Activated CD4-positive, CD25-positive, alpha-beta regulatory T cell (primary cell): ENCODE data around the gene GPBP1L1.
"Not testable (repeated sequence)": the region's sequence is repeated elsewhere in the genome, so short reads cannot be mapped to it uniquely, and the experiment has no call there.

Experiments used
- DNase-seq, 4 experiments: peaks; one replicate each; lab custom pipeline; 2025; lab: John Stamatoyannopoulos, UW

The GPBP1L1 gene

DNA sequence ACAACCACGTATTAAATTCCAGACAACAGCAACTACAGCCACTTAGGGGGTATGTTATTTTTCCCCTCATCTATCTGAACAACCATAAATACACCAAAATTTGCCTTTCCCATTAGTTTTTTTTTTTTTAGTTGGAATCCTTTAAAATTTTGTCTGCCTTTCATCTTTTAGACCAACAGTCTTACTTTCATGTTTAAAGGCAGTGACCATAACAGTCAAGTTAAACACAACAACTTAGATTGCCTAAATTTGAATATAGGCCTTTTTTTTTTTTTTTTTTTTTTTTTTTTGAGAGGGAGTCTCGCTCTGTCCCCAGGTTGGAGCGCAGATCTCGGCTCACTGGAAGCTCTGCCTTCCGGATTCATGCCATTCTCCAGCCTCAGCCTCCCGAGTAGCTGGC, 3.4 kb downstream of the GPBP1L1 start:
- no peak for DNase-seq

DNA sequence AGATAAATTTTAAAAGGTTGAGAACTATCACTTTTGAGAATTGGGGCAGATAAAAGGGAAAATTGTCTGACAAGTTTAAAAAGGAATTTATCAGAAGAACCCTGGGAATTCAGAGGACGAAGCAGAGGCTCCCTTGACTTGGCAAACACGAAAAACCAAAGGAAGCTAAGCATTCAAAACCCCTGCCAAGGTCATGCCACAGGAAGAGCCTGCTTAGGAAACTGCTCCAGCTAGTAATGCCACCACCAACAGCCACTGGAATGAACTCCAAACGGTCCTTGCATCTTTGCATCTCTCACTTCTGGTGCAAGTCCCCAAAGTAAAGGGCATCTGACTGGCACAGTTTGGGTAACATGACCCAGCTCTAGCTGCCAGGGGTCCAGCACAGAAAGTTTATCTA, 7.2 kb downstream of the GPBP1L1 start:
- DNase-seq = no peak

- no peak for DNase-seq
Measured at GRCh38 chr1:45678489-45678888, 7.8 kb downstream of the GPBP1L1 start.

DNA sequence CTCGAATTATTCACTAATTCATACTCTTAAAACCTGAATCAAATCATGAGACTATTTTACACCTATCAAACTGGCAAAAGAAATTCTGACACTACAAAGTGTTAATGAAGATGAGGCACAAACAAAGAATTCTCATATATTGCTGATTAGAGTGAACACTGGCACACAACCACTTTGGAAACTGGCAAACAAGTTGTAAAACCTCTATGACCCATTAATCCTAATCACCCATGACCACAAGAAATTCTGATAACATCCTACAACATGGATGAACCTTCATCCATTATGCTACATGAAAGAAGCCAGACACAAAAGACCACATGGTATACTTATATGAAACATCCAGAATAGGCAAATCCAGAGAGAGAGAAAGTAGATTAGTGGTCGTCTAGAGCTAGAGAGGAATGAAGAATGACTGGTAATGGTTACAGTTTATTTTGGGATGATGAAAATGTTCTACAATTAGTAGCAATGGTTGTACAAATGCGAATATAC, 8.5 kb downstream of the GPBP1L1 start:
- DNase-seq = no peak

DNA sequence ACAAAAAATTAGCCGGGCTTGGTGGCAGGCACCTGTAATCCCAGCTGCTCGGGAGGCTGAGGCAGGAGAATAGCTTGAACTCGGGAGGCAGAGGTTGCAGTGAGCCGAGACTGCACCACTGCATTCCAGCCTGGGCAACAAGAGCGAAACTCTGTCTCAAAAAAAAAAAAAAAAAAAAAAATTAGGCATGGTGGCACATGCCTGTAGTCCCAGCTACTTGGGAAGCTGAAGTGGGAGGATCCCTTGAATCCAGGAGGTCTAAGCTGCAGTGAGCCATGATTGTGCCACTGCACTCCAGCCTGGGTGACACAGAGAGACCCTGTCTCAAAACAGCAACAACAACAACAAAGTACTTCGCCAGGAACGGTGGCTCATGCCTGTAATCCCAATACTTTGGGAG, 9.8 kb downstream of the GPBP1L1 start:
- not testable (repeated sequence) for DNase-seq

DNA sequence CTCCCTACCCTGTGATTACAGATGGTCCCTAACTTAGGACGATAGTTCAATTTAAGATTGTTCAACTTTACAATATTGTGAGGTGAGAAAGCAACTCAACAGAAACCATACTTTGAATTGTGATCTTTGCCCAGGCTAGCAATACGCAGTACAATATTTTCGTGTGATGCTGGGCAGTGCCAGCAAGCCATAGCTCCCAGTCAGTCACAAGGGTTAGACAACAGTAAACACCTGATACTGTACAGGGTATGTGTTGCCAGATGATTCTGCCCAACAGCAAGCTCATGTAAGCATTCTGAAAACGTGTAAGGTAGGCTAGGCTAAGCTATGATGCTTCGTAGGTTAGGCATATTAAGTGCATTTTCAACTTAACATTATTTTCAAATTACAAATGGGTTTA, 11.9 kb downstream of the GPBP1L1 start:
- DNase-seq = no peak

DNA sequence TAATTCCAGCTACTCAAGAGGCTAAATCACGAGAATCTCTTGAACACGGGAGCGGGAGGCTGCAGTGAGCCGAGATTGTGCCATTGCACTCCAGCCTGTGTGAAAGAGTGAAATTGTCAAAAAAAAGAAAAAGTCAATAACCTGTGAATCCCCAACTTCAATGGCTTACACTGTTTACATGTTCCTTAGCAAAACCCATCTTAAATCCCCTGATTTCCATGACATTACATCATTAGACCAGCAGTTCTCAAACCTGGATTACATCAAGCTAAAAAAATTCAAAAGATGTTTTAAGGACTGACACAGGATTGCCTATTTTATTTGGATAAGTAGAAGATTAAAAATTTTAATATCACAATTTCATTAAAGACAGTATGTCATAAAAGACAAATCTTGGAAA, 12.4 kb downstream of the GPBP1L1 start:
- DNase-seq = no peak

GRCh38 chr1:45669859-45670655, 16.3 kb downstream of the GPBP1L1 start:
- no peak for DNase-seq

DNA sequence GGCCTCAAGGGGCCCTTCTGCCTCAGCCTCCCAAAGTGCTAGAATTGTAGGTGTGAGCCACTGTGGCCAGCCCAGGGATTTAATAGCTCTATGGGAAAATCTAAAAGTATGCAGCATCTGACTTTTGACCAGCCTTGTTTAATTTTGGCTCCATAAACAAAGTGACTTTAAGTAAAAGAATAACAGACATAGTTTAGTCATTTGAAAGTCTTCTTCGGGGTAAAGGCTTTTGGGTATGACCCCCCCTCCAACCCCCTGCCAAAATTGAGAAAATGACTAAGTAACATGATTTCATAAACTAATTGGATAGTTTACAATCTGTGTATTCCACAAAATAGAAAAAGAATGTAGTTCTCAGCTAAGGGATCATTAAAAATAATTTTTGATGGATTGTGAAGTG, 17.0 kb downstream of the GPBP1L1 start:
- no peak for DNase-seq

- no peak for DNase-seq
Measured at GRCh38 chr1:45668526-45668925, 17.8 kb downstream of the GPBP1L1 start.

DNA sequence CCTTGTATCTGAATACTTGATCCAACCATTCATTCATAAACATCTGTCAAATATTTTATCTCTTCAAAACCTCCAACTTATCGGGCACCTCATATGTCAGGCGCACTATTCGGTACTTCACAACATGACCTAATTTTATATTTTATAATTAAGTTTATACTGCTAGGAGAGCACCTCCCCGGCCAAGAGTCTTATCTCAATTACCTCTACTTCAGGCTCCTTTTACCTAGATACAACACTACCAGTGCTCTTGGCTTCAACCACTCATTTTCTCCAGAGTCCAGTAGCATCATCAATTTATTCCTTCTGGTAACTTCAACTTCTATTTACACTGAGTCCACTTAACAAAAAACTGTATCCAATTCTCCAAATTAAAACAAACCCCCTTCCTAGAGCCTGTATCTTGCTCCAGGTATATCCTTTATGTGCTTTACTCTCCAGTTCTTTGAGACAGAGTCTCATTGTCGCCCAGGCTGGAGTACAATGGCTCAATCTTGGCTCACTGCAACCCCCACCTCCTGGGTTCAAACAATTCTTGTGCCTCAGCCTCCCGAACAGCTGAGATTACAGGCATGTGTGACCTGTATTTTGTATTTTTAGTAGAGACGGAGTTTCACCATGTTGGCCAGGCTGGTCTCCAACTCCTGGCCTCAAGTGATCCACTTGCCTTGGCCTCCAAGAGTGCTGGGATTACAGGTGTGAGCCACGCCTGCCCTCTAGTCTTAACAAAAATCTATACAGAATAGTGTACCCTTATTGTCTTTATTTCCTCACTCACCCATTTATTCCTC, 18.8 kb downstream of the GPBP1L1 start:
- DNase-seq = no peak

DNA sequence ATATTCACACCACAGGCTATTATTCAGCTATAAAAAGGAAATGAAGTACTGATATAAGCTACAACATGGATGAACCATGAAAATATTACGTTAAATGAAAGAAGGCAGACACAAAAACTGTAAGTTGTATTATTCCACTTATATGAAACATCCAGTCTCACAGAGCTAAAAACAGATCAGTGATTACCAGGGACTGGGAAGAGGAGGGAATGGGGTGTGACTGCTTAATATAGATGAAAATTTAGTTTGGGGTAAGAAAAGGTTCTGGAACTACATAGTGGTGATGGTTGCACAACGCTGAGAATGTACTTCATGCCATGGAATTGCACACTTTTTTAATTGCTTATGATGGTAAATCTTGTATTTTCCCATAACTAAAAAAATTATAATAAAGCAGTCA, 19.5 kb downstream of the GPBP1L1 start:
- DNase-seq = no peak

DNA sequence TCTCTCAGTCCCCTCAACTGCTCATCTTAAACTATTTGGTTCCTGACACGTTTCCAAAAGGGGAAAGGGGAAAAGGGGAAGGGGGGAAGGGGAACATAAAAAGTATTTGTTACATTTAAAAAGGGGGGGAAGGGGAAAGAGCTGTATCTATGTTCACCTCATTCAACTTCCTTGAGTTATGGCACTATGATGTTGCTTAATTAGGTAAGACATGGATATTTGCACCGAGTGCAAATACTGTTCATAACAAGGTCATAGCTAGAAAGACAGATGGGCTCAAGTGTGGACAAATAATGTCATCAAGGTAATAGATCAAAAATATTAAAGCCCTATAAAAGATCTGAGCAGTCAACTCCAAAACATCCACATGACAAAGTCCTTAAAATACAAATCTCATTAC, 26.0 kb downstream of the GPBP1L1 start:
- DNase-seq = no peak

DNA sequence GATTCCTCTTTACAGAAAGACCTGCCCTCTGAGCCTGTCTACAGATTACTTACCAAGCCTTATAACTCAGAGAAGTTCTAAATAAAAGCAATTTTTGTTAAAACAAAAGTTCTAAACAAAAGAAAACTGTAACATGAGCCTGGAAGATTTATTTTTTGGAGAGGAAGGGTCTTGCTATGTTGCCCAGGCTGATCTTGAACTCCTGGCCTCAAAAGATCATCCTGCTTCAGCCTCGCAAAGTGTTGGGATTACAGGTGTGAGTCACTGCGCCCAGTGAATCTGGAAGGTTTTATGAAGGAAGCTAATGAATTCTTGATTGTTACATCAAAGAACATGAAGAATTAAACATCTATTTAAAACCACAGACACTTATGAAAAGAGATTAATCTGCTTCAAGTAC, 27.1 kb downstream of the GPBP1L1 start:
- DNase-seq = no peak

GRCh38 chr1:45658171-45658570, 28.2 kb downstream of the GPBP1L1 start:
- DNase-seq = no peak

- no peak for DNase-seq
Measured at GRCh38 chr1:45656573-45657226, 29.6 kb downstream of the GPBP1L1 start.

- no peak for DNase-seq
Measured at GRCh38 chr1:45654540-45655280, 31.6 kb downstream of the GPBP1L1 start.

DNA sequence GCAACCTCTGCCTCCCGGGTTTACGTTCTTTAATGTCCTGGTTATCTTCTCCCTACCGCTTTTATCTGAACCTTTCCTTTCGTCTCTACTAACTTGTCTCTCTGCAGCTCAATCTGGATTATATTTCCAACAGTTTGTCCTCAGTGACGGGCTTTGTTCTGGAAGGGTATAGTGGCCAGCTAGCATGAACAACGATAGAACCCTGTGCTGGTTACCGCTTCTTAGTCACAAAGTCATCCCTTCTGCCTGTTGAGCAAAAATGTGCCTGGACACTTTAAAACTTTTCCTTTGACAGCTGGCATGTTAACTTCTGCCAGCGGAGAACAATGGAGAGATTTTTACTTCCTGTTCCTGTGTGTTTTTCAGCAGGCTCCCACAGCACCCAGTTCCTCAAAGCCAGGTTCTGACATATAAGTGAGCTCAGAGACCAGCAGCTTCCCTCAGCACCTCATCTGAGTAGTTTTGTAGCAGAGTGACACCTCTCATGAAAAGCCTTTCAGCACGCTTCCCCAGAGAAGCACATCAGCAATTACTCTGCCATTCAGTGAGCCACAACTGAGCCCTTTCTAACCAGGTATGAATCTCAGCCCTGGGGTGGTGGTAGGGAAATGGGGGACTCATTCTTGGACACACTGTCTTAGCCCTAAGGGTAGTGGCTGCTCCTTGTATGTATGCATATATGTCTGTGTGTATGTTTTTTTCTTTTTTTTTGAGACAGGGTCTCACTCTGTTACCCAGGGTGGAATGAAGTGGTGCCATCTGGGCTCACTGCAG, 38.9 kb downstream of the GPBP1L1 start:
- no peak for DNase-seq

DNA sequence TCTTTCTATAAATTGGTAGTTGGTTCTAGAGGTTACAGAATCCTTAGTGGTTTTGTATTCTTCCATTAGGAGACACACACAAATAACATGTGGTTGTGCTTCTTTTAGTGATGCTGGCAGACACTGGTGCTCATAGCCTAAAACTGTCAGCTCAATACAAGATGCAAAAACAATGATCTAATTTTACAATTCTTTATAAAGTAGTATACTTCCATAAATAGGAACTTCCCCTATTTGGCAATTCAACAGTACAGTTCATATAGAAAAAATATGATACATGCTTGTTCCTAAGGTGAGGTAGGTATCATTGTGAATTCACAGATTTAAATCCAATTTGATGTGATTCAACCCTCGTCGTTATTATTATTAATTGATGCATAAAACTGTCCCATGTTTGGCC, 41.7 kb downstream of the GPBP1L1 start:
- no peak for DNase-seq

- DNase-seq = no peak
Measured at GRCh38 chr1:45643978-45644377, 42.4 kb downstream of the GPBP1L1 start.

GRCh38 chr1:45643321-45643720, 43.0 kb downstream of the GPBP1L1 start:
- no peak for DNase-seq
